Prostate gland (tissue), 1 donor: ENCODE results near the gene PTPN14.

ENCODE experiments used
- POLR2A ChIP-seq: fragments of 450-650 bp; IDR thresholded peaks from one replicate; pipeline ENCODE4 v1.6.1; 2016; ENCODE audit warnings: antibody characterized with exemption, mild to moderate bottlenecking
- POLR2AphosphoS5 ChIP-seq: sonication (generic); formaldehyde crosslinking; IDR thresholded peaks from one replicate; pipeline ENCODE4 v1.6.1; 2017; ENCODE audit warnings: antibody characterized with exemption

DNA sequence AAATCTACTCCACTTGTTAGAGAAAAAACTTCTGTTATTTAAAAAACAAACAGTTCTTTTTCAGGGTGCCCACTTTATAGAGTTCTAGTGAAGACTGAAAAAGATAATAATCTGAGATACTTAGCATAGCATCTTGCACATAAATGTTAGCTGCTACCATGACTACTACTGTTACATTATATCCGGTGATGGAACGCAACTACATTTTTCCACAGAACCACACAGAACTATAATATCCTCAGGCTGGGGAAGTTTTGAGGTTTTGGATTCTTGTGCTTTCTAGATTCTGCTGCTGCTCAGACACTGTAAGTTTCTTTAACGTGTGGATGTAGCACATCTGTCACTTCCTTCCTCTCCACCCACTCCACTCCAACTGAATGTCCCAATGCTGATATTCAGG lies 110.3 kb downstream of the PTPN14 start:
- no peak for TF ChIP-seq POLR2A
- no peak for TF ChIP-seq POLR2AphosphoS5
